K562 (cell line): ENCODE measurements around the gene FXYD3. TPM values are rescaled to one million over a fixed set of nuclear protein-coding genes. Genes with fewer than 3 reads are reported as not detected.

ENCODE experiments used
- ARHGAP35 ChIP-seq: fragments of 450-650 bp; IDR thresholded peaks from 2 replicates; pipeline ENCODE4 v1.6.1; 2018; ENCODE audit not compliant: partially characterized antibody
- CBX1 ChIP-seq: sonication (generic); IDR thresholded peaks from 2 replicates; pipeline ENCODE4 v1.6.1; 2016; ENCODE audit warnings: antibody characterized with exemption, low read depth, mild to moderate bottlenecking
- CREB1 ChIP-seq, 2 experiments: sonication (generic) in 1 of 2; formaldehyde crosslinking in 1 of 2; IDR thresholded peaks; 2 replicates each; pipeline versions ENCODE4 v1.6.1 to v1.8.0; 2012 to 2022; ENCODE audit warnings: inconsistent platforms in 1 of 2, mild to moderate bottlenecking in 1 of 2, missing genetic modification reagents in 1 of 2, moderate library complexity in 1 of 2
- EGR1 ChIP-seq: fragments of 450-650 bp; conservative IDR thresholded peaks from 2 replicates; pipeline ENCODE4 v1.6.1; 2017; ENCODE audit warnings: mild to moderate bottlenecking
- ELF4 ChIP-seq: fragments of 450-650 bp; formaldehyde crosslinking; IDR thresholded peaks from 2 replicates; pipeline ENCODE4 v1.4.0; 2022; ENCODE audit warnings: missing genetic modification characterization
- KLF10 ChIP-seq: fragments of 250-450 bp; sonication (Bioruptor Pico); IDR thresholded peaks from 2 replicates; pipeline ENCODE4 v1.6.1; 2021; ENCODE audit warnings: matching md5 sums
- PHF20 ChIP-seq: fragments of 450-650 bp; IDR thresholded peaks from 2 replicates; pipeline ENCODE4 v1.6.1; 2018; ENCODE audit not compliant: partially characterized antibody
- POLR2AphosphoS5 ChIP-seq: IDR thresholded peaks from 2 replicates; pipeline ENCODE4 v1.6.1; 2011; ENCODE audit warnings: mild to moderate bottlenecking, low read depth, low read length, moderate library complexity; ENCODE audit not compliant: control insufficient read depth, insufficient read depth
- RAD51 ChIP-seq: fragments of 450-650 bp; IDR thresholded peaks from 2 replicates; pipeline ENCODE4 v1.7.1; 2016; ENCODE audit warnings: low read depth, mild to moderate bottlenecking, borderline replicate concordance
- SREBF1 ChIP-seq: fragments of 150-350 bp; IDR thresholded peaks from 2 replicates; pipeline ENCODE4 v1.6.1; 2014; ENCODE audit warnings: antibody characterized with exemption, low read depth, low read length, borderline replicate concordance
- STAG1 ChIP-seq: sonication (generic); formaldehyde crosslinking; IDR thresholded peaks from 2 replicates; pipeline ENCODE4 v1.5.0; 2020; ENCODE audit warnings: missing genetic modification reagents, borderline replicate concordance
- ZKSCAN1 ChIP-seq: fragments of 150-350 bp; IDR thresholded peaks from 2 replicates; pipeline ENCODE4 v1.6.1; 2016; ENCODE audit warnings: low read depth, low read length
- ZNF239 ChIP-seq: fragments of 250-450 bp; sonication (Bioruptor Pico); IDR thresholded peaks from 2 replicates; pipeline ENCODE4 v1.4.0; 2020; ENCODE audit warnings: mild to moderate bottlenecking
- ZNF57 ChIP-seq: fragments of 450-650 bp; formaldehyde crosslinking; IDR thresholded peaks from 2 replicates; pipeline ENCODE4 v1.4.0; 2020; ENCODE audit warnings: mild to moderate bottlenecking, moderate library complexity
- polyA plus RNA-seq, 8 experiments: library from polyadenylated mRNA; depleted of rRNA in 4 of 8; stranded (reverse) in 5 of 8; unstranded in 3 of 8; fragments of >200 nt; fragmentation: Nextera tagmentation in 2 of 8; fragmentation: Illumina TruSeq in 1 of 8; extraction: Ambion mirVana in 2 of 8; extraction: Trizol in 1 of 8; gene quantifications; 2 replicates each; pipeline versions ENCODE4 v1.2.1 to v1.2.3, GENCODE V29; 2011 to 2014; ENCODE audit warnings: inconsistent platforms in 1 of 8, missing spikeins in 1 of 8
- total RNA-seq, 7 experiments: library from RNA; depleted of rRNA in 6 of 7; stranded (reverse); fragments of >200 nt in 6 of 7; fragmentation: Illumina TruSeq in 2 of 7; extraction: Trizol in 2 of 7; gene quantifications; 2 replicates each; pipeline versions ENCODE4 v1.2.1 to v1.2.3, GENCODE V29; 2011 to 2021; ENCODE audit warnings: low replicate concordance in 1 of 7
- TF ChIP-seq, protein P1 (sequence below): fragments of 200-800 bp; sonication (Bioruptor generic); IDR thresholded peaks from 2 replicates; pipeline ENCODE4 v1.6.1; 2017; ENCODE audit warnings: missing genetic modification characterization, missing compliant biosample characterization
- TF ChIP-seq, protein P2 (sequence below): fragments of 450-650 bp; formaldehyde crosslinking; IDR thresholded peaks from 2 replicates; pipeline ENCODE4 v1.4.0; 2022; ENCODE audit warnings: missing genetic modification characterization
- TF ChIP-seq, protein P3 (sequence below), 3 experiments: IDR thresholded peaks in 2 of 3; conservative IDR thresholded peaks in 1 of 3; 2 replicates each; pipeline ENCODE4 v1.5.1; 2011 to 2012; ENCODE audit warnings: low read length in 3 of 3, mild to moderate bottlenecking in 3 of 3, control low read depth in 2 of 3, improper control_type of control experiment in 1 of 3, inconsistent platforms in 1 of 3, low read depth in 1 of 3, mixed read lengths in 1 of 3, moderate library complexity in 1 of 3; ENCODE audit not compliant: insufficient read depth in 2 of 3
- TF ChIP-seq, protein P4 (sequence below): fragments of 450-650 bp; formaldehyde crosslinking; conservative IDR thresholded peaks from 2 replicates; pipeline ENCODE4 v1.4.0; 2022; ENCODE audit warnings: mild to moderate bottlenecking, missing genetic modification characterization
- TF ChIP-seq, protein P5 (sequence below): fragments of 250-450 bp; sonication (Bioruptor Pico); IDR thresholded peaks from 2 replicates; pipeline ENCODE4 v1.8.0; 2022; ENCODE audit warnings: moderate library complexity, mild to moderate bottlenecking, inconsistent platforms

FXYD3 gene
- total and polyA plus RNA-seq, 9 of the 15 experiments (the other 6 are each of a cell fraction or from before 2014, with no cell fraction given): 0.24 TPM; not detected in 8

DNA sequence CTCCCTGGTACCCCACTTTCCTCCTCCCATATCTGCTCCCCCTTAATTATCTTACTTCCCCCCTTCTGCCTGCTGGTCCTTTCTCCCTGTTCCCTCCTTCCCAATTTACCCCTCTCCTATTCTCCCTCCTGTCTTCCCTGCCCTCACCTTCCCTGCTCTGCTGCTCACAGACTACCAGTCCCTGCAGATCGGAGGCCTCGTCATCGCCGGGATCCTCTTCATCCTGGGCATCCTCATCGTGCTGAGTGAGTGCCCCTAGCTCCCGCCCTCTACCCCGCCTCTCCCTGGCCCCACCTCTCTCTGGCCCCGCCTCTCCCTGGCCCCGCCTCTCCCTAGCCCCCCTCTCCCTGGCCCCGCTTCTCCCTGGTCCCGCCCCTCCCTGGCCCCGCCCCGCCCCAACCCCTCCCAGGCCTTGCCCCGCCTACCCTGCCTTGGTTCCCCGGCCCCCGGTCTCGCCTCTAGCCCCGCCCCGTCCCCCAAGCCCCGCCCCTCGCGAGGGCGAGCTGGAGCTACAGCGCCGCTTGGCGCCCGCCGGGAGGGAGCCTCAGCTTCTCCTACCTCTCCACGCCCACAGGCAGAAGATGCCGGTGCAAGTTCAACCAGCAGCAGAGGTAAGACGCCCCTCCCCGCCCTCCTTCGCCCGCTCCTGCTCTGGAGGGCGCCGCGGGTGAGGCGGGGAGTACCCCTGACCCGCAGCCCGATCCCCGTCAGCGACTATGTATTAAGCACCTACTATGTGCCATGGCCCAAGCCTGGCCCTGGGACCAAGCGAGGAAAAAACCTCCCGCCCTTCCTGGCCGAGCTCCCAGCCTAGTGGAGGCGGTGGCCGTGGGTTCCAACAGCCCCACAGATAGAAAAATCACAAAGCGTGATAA, 25.6 kb downstream of the FXYD3 start (continued):
- TF ChIP-seq, protein P1, sequence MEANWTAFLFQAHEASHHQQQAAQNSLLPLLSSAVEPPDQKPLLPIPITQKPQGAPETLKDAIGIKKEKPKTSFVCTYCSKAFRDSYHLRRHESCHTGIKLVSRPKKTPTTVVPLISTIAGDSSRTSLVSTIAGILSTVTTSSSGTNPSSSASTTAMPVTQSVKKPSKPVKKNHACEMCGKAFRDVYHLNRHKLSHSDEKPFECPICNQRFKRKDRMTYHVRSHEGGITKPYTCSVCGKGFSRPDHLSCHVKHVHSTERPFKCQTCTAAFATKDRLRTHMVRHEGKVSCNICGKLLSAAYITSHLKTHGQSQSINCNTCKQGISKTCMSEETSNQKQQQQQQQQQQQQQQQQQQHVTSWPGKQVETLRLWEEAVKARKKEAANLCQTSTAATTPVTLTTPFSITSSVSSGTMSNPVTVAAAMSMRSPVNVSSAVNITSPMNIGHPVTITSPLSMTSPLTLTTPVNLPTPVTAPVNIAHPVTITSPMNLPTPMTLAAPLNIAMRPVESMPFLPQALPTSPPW (CRISPR knock-in tag): peak; percentile 95
- TF ChIP-seq KLF10 (no peak), CBX1 (no peak), RAD51 (no peak), ELF4 (CRISPR knock-in tag) (peak; percentile 75; the same call in 1 of the 2 replicates), SREBF1 (0 out of 2 replicates have a peak, but pooled peaks have one; percentile 22), ZNF57 (CRISPR knock-in tag) (no peak), CREB1 (IDR thresholded peaks at IDR 0.05) (0 out of 2 replicates have a peak, but pooled peaks have one; percentile 16), CREB1 (CRISPR knock-in tag; IDR thresholded peaks at IDR 0.05) (no peak), ARHGAP35 (peak; percentile 39), POLR2AphosphoS5 (no peak), STAG1 (CRISPR knock-in tag) (peak; percentile 18), ZKSCAN1 (peak; percentile 99), EGR1 (peak; percentile 48), PHF20 (no peak), ZNF239 (CRISPR knock-in tag) (no peak)
- TF ChIP-seq, protein P2, sequence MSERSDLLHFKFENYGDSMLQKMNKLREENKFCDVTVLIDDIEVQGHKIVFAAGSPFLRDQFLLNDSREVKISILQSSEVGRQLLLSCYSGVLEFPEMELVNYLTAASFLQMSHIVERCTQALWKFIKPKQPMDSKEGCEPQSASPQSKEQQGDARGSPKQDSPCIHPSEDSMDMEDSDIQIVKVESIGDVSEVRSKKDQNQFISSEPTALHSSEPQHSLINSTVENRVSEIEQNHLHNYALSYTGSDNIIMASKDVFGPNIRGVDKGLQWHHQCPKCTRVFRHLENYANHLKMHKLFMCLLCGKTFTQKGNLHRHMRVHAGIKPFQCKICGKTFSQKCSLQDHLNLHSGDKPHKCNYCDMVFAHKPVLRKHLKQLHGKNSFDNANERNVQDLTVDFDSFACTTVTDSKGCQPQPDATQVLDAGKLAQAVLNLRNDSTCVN (CRISPR knock-in tag): peak; percentile 92; the same call in 1 of the 2 replicates
- TF ChIP-seq, protein P3, sequence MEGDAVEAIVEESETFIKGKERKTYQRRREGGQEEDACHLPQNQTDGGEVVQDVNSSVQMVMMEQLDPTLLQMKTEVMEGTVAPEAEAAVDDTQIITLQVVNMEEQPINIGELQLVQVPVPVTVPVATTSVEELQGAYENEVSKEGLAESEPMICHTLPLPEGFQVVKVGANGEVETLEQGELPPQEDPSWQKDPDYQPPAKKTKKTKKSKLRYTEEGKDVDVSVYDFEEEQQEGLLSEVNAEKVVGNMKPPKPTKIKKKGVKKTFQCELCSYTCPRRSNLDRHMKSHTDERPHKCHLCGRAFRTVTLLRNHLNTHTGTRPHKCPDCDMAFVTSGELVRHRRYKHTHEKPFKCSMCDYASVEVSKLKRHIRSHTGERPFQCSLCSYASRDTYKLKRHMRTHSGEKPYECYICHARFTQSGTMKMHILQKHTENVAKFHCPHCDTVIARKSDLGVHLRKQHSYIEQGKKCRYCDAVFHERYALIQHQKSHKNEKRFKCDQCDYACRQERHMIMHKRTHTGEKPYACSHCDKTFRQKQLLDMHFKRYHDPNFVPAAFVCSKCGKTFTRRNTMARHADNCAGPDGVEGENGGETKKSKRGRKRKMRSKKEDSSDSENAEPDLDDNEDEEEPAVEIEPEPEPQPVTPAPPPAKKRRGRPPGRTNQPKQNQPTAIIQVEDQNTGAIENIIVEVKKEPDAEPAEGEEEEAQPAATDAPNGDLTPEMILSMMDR (IDR thresholded peaks at IDR 0.05 in 2 of 3, conservative IDR thresholded peaks at IDR 0.05 in 1 of 3; ENCODE audit: insufficient read depth in 2 of 3, low read depth in 1 of 3, low read length in 3 of 3): peak; percentile 49 to 89 (median 75)
- TF ChIP-seq, protein P4, sequence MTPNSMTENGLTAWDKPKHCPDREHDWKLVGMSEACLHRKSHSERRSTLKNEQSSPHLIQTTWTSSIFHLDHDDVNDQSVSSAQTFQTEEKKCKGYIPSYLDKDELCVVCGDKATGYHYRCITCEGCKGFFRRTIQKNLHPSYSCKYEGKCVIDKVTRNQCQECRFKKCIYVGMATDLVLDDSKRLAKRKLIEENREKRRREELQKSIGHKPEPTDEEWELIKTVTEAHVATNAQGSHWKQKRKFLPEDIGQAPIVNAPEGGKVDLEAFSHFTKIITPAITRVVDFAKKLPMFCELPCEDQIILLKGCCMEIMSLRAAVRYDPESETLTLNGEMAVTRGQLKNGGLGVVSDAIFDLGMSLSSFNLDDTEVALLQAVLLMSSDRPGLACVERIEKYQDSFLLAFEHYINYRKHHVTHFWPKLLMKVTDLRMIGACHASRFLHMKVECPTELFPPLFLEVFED (CRISPR knock-in tag): peak; percentile 88; the same call in 1 of the 2 replicates
- TF ChIP-seq, protein P5, sequence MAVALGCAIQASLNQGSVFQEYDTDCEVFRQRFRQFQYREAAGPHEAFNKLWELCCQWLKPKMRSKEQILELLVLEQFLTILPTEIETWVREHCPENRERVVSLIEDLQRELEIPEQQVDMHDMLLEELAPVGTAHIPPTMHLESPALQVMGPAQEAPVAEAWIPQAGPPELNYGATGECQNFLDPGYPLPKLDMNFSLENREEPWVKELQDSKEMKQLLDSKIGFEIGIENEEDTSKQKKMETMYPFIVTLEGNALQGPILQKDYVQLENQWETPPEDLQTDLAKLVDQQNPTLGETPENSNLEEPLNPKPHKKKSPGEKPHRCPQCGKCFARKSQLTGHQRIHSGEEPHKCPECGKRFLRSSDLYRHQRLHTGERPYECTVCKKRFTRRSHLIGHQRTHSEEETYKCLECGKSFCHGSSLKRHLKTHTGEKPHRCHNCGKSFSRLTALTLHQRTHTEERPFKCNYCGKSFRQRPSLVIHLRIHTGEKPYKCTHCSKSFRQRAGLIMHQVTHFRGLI (CRISPR knock-in tag): no peak
